ENCODE measurements around the gene ZP2.
"Not testable (repeated sequence)": the region's sequence is repeated elsewhere in the genome, so short reads cannot be mapped to it uniquely, and the experiment has no call there.

Gene ZP2

GRCh38 chr16:21156011-21156410 lies 55.4 kb downstream of the ZP2 start:
- not testable (repeated sequence) for H3K9ac ChIP-seq (ENCODE audit: low read length); H3K27me3 ChIP-seq (ENCODE audit: control insufficient read depth, insufficient read depth, low read length); H3K36me3 ChIP-seq (ENCODE audit: control insufficient read depth, insufficient read depth, low read length); H3K9me3 ChIP-seq (ENCODE audit: control insufficient read depth, low read length); H3K4me3 ChIP-seq (ENCODE audit: low read length)
- H3K4me1 ChIP-seq (ENCODE audit: control insufficient read depth, insufficient read depth, low read length) = peaks cover 20% of the 10 kb centered on the region

- H3K9ac ChIP-seq (ENCODE audit: low read length); H3K9me3 ChIP-seq (ENCODE audit: control insufficient read depth, low read length); H3K27me3 ChIP-seq (ENCODE audit: control insufficient read depth, insufficient read depth, low read length); H3K4me3 ChIP-seq (ENCODE audit: low read length); H3K36me3 ChIP-seq (ENCODE audit: control insufficient read depth, insufficient read depth, low read length): not testable (repeated sequence)
- H3K4me1 ChIP-seq (ENCODE audit: control insufficient read depth, insufficient read depth, low read length) = peaks cover 15% of the 10 kb centered on the region
These were observed 58.1 kb downstream of the ZP2 start for GRCh38 chr16:21153124-21153729.

GRCh38 chr16:21152160-21153030 lies 59.0 kb downstream of the ZP2 start:
- not testable (repeated sequence) for H3K9ac ChIP-seq (ENCODE audit: low read length); H3K4me1 ChIP-seq (ENCODE audit: control insufficient read depth, insufficient read depth, low read length); H3K27me3 ChIP-seq (ENCODE audit: control insufficient read depth, insufficient read depth, low read length); H3K4me3 ChIP-seq (ENCODE audit: low read length); H3K36me3 ChIP-seq (ENCODE audit: control insufficient read depth, insufficient read depth, low read length); H3K9me3 ChIP-seq (ENCODE audit: control insufficient read depth, low read length)

- no peaks in the 10 kb centered on the region for H3K36me3 ChIP-seq (ENCODE audit: control insufficient read depth, insufficient read depth, low read length)
- H3K27me3 ChIP-seq (ENCODE audit: control insufficient read depth, insufficient read depth, low read length) = no peaks in the 10 kb centered on the region
- no peak within 1 kb of the TSS for H3K4me3 ChIP-seq (ENCODE audit: low read length)
- no peaks in the 10 kb centered on the region for H3K9me3 ChIP-seq (ENCODE audit: control insufficient read depth, low read length)
- H3K4me1 ChIP-seq (ENCODE audit: control insufficient read depth, insufficient read depth, low read length) = no peaks in the 10 kb centered on the region
- no peak within 1 kb of the TSS for H3K9ac ChIP-seq (ENCODE audit: low read length)
These were observed 60.9 kb downstream of the ZP2 start, which contains the start of gene DNAH3 for GRCh38 chr16:21150375-21151001. Gene DNAH3 (minus strand): TSS chr16:21150846. CDS start chr16:21150319, 527 bp downstream.
